Measurements from ENCODE around the gene CAPN11.

GRCh38 chr6:44219053-44219814, 60.6 kb downstream of the CAPN11 start:
- TF ChIP-seq CTCF (IDR thresholded peaks at IDR 0.05; ENCODE audit: insufficient read depth, low read length, poor library complexity, severe bottlenecking) (no peak), EZH2phosphoT487 (conservative IDR thresholded peaks at IDR 0.05; ENCODE audit: low read length) (no peak)

All from SU-DHL-6 (cell line).